Measurements from ENCODE around the gene CDK19.
"Not testable (repeated sequence)": the region's sequence is repeated elsewhere in the genome, so short reads cannot be mapped to it uniquely, and the experiment has no call there.

Gene CDK19

DNA sequence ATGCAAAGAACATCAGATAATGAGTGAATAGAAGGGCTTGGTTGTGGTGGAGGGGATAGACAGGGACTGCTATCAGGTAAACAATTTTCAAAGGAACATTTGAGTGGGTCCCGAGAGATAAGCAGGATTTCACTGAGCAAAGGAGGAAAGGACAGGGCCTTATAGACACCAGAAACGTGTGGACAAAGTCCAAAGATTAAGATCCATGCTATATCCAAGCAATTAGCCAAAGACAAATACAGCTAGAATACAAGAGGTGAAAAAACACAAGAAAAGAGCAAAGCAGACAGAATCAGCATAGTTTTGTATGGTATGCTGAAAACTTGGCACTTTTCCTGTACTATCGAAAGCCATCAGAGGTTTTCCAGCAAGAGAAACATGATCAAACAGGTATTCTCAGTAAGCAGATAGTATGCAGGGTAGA is 59.8 kb downstream of the CDK19 start:
- DNase-seq: no peak

GRCh38 chr6:110753936-110754668 is 61.2 kb downstream of the CDK19 start:
- not testable (repeated sequence) for DNase-seq

- DNase-seq: no peak
Measured at GRCh38 chr6:110748453-110748852, 66.8 kb downstream of the CDK19 start.

DNA sequence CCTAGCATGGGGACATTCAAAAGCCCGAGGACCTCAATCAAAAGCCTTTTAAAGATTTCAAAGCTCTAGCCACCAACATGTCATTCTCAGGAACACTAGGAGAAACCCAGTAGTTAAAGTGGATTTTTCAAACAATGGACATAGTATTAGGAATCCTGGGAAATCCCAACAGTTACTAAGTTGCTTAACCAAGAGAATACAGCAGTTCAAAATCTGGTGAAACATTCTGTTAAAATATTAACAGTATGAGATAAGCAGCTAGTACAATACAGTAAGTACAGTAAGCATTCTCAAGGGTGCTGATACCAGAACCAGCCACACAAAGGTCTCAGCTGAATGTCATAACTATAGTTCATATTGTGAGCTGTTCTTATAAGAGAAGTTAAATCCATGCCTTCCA is 68.6 kb downstream of the CDK19 start:
- DNase-seq: no peak

DNA sequence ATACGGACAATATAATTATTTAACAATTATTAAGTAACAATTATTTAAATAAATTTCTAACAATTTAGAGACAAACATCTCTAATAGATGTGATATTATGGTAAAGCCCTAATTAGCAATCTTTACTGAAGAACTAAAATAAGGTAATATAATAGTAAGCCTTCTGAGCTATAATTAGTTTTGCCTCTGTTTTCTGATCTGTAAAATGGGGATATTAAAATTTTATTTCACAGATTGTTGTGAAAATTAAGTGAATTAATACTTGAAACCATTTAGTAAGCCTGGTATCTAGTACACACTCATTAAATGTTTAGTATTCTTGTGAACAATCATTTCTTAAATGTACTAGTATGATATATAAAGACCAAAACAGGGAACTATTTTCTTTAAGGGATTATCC is 70.3 kb downstream of the CDK19 start:
- DNase-seq: no peak

DNA sequence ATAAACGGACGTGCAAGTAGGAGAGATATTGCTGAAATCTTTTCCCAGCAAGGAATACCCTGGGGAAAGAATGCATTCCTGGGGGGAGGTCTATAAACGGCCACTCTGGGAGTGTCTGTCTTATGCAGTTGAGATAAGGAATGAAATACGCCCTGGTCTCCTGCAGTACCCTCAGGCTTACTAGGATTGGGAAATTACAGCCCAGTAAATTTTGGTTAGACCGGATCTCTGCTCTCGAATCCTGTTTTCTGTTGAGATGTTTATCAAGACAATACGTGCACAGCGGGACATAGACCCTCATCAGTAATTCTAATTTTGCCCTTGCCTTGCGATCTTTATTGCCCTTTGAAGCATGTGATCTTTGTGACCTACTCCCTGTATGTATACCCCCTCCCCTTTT is 72.7 kb downstream of the CDK19 start:
- not testable (repeated sequence) for DNase-seq

DNA sequence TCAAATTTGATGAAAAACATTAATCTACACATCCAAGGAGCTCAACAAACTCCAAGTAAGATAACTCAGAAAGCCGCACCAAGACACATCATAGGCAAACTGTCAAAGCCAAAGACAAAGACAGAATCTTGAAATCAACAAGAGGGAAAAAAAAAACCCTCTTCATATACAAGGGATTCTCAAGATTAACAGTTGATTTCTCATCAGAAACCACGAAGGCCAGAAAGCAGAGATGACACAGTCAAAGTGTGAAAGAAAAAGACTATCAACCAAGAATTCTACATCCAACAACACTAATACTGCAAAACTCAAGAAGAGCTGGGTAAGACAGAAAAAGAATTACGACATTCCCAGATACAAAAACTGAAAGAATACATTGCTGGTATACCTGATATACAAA is 73.8 kb downstream of the CDK19 start:
- no peak for DNase-seq

DNA sequence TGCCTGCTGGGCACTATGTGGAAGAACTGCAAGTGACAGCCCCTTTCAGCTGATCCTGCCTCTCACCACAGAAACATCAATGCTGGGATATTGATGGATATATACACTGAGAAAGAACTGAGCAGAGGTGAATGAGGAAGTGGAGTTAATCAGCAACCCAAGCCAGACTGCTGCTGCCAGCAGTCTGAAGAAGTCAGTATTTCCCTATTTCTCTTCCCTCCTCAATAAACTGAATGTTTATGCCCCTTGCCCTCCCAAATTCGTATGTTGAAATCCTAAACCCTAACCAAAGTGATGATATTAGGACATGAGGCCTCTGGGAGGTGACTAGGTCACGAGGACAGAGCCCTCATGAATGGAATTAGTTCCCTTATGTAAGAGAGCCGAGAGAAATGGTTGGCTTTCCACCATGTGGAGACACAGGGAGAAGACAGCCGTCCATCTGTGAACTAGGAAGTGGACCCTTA is 76.3 kb downstream of the CDK19 start:
- no peak for DNase-seq

- no peak for DNase-seq
Measured at GRCh38 chr6:110735666-110736065, 79.6 kb downstream of the CDK19 start.

DNA sequence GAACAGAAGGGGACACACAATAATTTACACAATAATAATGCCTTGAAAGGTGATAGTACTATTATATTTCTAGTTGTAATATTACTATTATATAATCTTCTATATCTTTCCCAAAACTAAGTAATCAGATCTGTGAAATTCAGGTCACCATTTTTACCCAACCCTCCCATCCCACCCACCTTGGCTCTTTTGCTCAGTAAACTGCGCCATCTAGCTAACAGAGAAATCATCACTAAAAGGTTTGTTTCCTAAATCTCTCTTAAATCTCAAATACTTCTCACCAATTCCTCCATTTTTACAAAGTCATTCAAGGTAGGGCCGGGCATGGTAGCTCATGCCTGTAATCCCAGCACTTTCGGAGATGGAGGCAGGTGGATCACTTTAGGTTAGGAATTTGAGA is 83.4 kb downstream of the CDK19 start:
- DNase-seq: no peak

GRCh38 chr6:110731196-110731595 is 84.1 kb downstream of the CDK19 start:
- DNase-seq: no peak

GRCh38 chr6:110728501-110728900 is 86.8 kb downstream of the CDK19 start:
- no peak for DNase-seq

- no peak for DNase-seq
Measured at GRCh38 chr6:110723017-110723416, 92.3 kb downstream of the CDK19 start.

- DNase-seq: no peak
Measured at GRCh38 chr6:110720066-110720465, 95.2 kb downstream of the CDK19 start.

DNA sequence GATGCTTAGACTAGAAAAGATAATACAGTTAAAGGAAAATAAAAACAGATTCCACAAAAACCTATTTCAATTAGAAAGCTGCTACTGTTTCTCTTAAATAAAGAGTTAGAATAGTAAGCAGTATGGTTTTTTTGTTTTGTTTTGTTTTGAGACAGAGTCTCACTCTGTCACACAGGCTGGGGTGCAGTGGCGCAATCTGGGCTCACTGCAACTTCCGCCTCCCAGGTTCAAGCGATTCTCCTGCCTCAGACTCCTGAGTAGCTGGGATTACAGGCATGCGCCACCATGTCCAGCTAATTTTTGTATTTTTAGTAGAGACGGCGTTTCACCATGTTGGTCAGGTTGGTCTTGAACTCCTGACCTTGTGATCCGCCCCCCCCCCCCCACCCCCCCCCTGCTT is 95.7 kb downstream of the CDK19 start:
- not testable (repeated sequence) for DNase-seq

GRCh38 chr6:110714143-110714542 is 101.1 kb downstream of the CDK19 start:
- DNase-seq: no peak

DNA sequence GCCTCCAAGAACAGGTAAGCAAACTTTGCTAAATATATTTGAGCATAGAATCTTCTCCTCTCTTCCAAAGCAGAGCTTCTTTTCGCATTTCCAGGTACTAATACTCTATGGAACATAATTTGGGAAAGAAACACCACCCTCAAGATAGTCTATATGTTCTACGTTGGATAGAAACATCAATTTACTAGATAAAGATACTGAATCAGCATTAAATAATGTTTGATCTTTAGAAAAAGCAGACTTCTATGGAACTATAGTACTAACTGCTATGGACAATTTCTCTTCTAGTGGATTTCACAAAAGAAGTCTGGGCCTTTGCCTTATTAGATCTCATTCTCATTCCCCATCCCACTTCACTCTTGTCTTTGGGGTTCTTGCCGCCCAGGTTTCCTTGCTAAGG is 103.0 kb downstream of the CDK19 start:
- DNase-seq: no peak

DNA sequence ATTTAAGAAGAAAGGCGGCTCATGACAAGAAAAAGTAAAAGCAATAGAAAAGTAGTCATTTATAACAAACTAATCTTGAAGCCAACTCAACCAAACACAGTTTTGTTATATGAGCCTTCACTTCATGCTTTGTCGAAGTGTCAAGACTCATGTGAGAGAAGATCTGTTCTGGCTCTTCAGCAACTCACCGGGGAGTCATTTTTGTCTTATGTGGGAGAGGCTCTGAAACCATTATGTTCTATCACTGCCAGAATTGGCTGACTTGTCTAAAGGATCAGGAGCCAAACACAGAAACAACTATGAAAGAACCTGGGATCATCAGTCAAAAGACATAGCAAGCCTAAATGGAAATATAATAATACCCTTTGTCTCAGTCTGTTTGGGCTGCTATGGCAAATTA is 105.2 kb downstream of the CDK19 start:
- DNase-seq: no peak

GRCh38 chr6:110708295-110708950 is 106.8 kb downstream of the CDK19 start:
- no peak for DNase-seq

- no peak for DNase-seq
Measured at GRCh38 chr6:110705543-110705942, 109.7 kb downstream of the CDK19 start.

DNA sequence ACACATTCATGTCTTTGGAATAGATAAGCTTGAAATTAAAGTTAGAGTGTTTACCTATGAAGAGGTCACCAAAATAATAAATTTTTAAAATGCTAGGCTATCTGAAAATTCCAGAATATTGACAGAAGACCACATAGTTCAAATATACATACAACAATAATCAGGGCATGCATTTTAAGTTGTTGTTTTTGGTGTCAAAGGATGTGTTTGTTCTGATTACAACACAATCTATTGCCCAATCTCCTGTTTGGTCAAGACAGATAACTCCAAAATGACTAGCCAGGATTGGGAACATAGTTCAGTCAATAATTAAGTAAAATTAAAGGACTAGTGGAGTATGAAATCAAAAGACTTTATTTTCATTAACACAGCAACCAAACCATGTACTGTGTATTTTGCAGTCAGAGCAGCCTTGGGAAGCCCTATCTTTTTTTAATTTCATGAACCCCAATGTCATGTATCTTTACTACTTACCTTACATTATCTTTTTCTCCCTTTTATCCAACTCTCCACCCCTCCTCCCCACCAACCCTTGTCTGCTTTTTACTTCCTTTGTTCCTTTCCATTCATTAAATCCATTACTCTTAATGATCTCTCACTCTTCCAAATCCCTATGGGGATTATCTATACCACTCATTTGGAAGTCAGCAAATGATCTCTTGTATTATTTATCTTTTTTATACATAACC is 111.2 kb downstream of the CDK19 start:
- DNase-seq: no peak

GRCh38 chr6:110703010-110703905 is 112.0 kb downstream of the CDK19 start:
- no peak for DNase-seq

DNA sequence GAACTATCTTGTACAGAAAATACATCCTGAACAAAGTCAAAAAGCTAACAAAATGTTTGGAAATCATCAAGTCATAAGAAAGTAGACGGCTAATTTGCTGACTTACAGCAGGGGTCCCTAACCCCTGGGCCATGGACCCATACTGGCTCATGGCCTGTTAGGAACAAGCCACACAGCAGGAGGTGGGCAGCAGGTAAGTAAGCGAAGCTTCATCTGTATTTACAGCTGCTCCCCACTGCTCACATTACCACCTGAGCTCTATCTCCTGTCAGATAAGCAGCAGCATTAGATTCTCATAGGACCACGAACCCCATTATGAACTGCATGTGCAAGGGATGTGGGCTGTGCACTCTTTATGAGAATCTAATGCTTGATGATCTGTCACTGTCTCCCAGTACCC is 115.5 kb downstream of the CDK19 start:
- DNase-seq: no peak

All from right hindlimb (tissue), 1 donor.